NCI-H1930 (cell line): Measurements from ENCODE around the gene CHST15.

Experiments used
- DNase-seq, 2 experiments: peaks; one replicate each; lab custom pipeline; 2025; lab: John Stamatoyannopoulos, UW

CHST15 gene

GRCh38 chr10:124028700-124029480 is 64.5 kb downstream of the CHST15 start:
- no peak for DNase-seq

DNA sequence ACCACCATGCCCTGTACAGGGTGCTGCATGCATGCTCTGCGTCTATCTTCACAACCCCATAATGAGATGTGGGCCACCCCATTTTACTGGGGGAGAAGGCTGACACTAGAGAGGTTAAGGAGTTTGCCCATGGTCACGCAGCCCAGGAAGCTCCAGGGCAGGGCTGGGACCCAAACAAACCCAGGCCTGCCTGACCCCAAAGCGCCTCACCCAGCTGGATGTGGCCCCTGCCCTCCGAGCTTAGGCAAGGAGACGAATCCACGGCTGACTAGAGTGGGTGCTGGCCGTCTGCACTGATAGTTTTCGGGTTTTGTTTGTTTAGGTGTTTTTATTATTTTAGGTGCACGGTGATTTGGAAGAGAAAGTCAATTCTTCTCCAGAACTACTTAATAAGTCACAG is 65.7 kb downstream of the CHST15 start:
- DNase-seq, result no peak

- no peak for DNase-seq
Measured at GRCh38 chr10:124027031-124027611, 66.3 kb downstream of the CHST15 start.

DNA sequence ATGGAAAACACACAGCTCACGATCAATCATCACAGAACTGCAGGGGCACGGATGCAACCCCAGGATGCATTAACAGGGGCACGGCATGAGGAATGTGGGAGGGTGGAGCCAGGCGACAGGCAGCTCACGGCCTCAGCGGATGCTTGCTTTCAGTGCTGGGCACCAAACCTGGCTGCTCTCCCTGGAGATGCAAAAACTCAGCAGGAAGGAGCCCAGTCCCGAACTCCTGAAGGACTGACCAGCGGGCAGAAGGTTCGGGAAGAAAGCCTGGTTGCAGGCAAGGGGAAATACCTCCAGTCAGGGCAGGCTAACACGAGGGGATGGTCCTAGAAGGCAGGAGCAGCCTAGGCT is 66.8 kb downstream of the CHST15 start:
- no peak for DNase-seq

- no peak for DNase-seq
Measured at GRCh38 chr10:124025660-124026588, 67.5 kb downstream of the CHST15 start.

DNA sequence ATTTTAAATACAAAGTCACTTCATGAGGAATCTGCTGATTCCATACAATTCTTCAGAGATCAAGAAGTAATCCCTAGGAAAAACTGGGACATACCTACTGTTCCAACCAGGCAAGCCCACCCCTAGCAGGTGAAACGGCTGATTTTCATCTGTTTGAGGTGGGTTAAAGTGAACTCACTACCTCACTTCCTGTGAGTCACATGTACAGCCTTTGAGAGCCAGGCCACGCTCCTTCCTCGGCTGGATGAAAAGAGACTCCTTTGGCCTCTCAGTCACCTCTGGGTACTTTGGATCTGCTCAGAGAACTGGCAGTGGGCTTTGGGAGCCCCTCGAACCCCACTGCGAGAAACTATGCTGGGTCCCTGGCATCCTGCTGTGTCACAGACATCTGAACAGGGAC is 68.2 kb downstream of the CHST15 start:
- DNase-seq, result no peak

DNA sequence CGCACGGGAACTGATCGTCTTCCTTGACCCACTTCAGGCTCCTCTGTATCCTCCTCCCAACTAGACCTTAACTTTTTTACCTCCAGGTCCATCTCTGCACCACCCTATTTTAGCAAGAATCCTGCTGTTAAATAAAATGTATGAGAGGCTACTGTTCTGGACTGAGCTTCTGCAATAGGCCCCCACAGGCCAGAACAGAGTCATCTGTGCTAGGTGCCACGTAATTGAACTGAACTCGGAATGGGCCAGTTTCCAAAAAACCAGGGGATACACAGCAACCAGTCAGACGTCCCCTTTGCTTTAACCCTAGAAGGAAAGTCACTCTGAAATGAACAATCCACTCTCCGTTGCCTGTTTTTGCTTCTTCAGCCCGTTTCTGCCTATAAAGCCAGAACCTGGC is 71.3 kb downstream of the CHST15 start:
- no peak for DNase-seq

DNA sequence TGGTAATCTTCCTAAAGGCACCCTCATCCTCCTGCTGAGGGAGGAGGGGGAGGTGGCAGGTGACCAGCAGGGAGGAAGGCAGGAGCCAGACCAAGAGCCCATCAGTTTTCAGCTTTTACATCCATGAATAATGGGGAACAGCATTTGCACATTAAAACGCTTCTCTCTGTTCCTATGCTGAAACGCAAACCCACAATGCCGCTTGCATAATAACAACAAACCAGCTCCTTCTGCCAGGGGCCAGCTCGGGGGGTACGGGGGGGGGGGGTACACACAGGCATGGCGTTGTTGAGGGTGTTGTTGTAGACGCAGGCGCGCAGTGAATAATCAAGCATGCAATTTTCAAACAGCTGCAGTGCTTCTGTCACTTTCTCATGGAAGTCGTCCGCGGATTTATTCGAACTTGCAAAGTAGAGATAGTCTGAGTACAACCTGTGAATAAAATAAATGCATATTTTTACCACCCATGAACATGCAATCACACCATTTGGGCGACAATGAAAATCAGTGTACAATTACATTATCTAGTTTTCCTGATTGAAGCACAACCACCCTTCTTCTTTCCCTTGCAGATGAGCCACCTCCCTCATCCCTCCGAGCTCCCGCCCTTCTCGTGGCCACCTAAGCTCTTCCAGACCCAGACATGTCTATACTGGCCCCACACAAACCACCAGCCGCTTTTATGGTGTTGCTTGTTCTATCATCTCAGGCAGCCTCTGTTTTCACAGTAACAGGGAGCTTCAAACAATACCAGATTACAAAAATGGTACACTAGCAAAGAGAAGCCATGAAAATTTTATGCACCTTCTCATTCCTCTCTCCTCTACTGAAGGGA is 72.2 kb downstream of the CHST15 start:
- no peak for DNase-seq

- DNase-seq, result no peak
Measured at GRCh38 chr10:124019886-124020797, 73.3 kb downstream of the CHST15 start.

GRCh38 chr10:124018886-124019525 is 74.4 kb downstream of the CHST15 start:
- DNase-seq, result no peak

- no peak for DNase-seq
Measured at GRCh38 chr10:124017729-124018128, 75.7 kb downstream of the CHST15 start.

- no peak for DNase-seq
Measured at GRCh38 chr10:124016804-124017375, 76.5 kb downstream of the CHST15 start.

DNA sequence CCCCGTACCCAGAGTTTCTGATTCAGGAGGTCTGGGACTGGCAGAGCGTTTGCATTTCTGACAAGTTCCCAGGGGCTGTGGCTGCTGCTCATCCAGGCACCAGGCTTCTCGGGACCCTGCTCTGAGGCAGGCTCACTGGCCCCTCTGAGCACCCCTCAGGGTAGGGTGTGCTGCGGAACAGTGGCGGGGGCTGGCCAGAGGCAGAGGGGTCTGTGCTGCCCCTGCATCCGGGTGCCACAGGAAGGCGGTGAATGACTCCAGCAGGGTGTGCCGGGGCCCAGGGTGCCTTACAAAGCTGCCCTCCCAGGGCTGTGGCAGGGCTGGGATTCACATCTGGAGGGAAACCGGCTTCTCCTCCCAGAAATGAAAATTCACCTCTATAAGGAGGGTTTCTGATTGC is 77.4 kb downstream of the CHST15 start:
- no peak for DNase-seq

DNA sequence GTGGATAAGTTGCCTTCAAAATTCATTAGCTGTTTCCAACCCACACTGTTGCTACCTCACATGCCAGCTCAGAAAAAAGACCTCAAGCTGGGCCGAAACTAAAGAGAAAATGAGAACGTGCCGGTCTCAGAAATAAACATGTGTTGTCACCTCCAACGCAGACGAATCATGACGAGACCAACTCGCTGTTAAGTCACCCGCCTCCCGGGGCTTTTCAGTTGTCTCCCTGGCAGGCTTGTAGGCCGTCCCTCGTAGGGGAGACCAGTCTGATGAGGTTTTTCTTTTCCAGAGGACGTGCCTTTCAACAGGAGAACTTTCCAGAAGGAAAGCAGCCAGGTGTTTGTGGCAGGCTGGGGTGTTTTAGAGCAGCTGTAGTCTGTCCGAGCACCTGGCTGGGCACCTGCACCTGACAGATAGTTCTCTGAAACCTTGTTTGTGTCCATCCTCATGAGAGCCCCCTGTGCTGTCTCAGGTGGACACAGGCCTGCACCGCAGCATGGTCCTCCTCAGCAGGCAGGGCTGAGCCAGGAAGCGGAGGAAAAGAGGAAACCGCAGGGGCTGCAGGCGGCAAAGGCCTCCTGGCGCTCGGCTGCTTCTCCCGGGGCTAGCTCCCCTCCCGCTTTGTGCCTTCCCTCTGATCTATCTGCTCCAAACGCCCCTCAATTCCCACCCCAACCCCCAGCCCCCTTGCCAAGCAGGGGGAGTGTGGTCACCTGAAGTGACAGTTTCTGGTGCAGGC is 78.8 kb downstream of the CHST15 start:
- no peak for DNase-seq

DNA sequence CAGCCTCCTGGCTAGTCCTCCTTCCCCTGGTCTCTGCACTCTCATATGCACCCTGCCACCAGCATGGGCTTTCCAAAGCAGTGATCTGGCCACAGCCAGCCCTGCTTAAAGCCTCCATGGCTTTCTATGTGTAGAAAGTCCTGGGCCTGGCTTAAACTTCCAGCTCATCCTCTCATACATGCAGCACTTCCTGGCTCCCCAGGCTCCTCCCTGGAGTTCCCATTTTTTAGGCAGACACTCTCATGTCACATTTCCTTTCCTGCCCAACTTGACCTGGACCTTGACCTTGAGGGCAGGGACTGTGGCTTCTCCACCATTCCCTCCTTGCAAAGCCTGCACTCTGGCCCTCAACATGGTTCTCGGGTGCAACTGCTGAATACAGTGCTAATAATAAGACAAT is 79.5 kb downstream of the CHST15 start:
- no peak for DNase-seq

DNA sequence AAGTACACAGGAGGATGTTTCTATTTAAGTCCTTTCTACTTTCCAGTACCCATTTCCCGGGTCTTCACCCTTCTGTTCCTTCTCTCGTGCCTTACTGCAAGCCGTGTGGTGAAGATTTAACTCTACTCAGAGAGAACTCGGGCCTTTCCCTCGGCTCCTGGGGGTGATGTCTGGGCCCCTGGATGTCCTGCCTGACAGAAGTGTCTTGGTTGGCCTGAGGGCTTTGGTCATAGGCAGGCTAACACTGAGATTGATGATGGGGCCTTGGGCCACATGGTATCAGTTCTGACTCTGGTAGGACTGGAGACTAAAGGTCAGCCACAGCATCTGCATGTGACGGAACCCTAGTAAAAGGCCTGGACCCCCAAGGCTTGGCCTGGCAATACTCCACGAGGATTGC is 80.4 kb downstream of the CHST15 start:
- DNase-seq, result no peak

DNA sequence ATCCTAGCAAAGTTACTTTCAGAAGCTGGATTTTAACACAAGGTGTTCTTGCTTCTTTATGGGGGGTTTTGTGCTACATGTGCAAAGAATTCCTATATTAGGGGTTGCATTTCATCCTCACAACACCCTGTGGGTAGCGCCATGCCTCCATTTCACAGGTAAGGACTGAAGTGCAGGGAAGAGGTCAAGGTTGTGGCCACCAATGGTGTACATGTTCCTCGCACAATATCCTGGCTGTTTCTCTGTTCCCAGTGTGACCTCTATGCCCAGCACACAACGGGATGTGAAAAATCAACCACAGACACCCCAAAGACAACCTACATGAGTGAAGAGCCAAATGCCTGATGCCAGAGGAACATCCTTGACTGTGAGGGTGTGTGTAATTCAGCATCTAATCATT is 80.8 kb downstream of the CHST15 start:
- DNase-seq, result no peak

- no peak for DNase-seq
Measured at GRCh38 chr10:124012066-124012465, 81.3 kb downstream of the CHST15 start.

GRCh38 chr10:124011464-124011863 is 81.9 kb downstream of the CHST15 start:
- DNase-seq, result no peak
